ENCODE results near the gene ZNF341.
A peak's percentile ranks its signal among the peaks of the same experiment; 100 is the strongest.

The ZNF341 gene

GRCh38 chr20:33827634-33828325 lies 96.0 kb downstream of the ZNF341 start:
- H3K9me3 ChIP-seq (ENCODE audit: control insufficient read depth, insufficient read depth, low read length): no peaks in the 10 kb centered on the region
- no peak overlapping the region for H3K9ac ChIP-seq (ENCODE audit: low read depth, low read length)
- no peaks in the 10 kb centered on the region for H3K36me3 ChIP-seq (ENCODE audit: control insufficient read depth, insufficient read depth, low read length)
- no peak overlapping the region for H3K4me3 ChIP-seq (ENCODE audit: low read depth, low read length)
- H3K27ac ChIP-seq (ENCODE audit: low read depth, low read length): no peak overlapping the region
- no peaks in the 10 kb centered on the region for H3K27me3 ChIP-seq (ENCODE audit: control insufficient read depth, insufficient read depth, low read length)
- H3K4me1 ChIP-seq (ENCODE audit: control insufficient read depth, insufficient read depth, low read length): peaks cover 22% of the 10 kb centered on the region

- Histone ChIP-seq H3K27me3 (ENCODE audit: control insufficient read depth, insufficient read depth, low read length) (no peaks in the 10 kb centered on the region), H3K4me1 (ENCODE audit: control insufficient read depth, insufficient read depth, low read length) (peaks cover 26% of the 10 kb centered on the region), H3K9me3 (ENCODE audit: control insufficient read depth, insufficient read depth, low read length) (no peaks in the 10 kb centered on the region), H3K27ac (ENCODE audit: low read depth, low read length) (no peak overlapping the region), H3K9ac (ENCODE audit: low read depth, low read length) (no peak overlapping the region), H3K36me3 (ENCODE audit: control insufficient read depth, insufficient read depth, low read length) (no peaks in the 10 kb centered on the region), H3K4me3 (ENCODE audit: low read depth, low read length) (no peak overlapping the region)
These were observed 96.6 kb downstream of the ZNF341 start for GRCh38 chr20:33828326-33828844.

GRCh38 chr20:33828967-33829560 lies 97.3 kb downstream of the ZNF341 start:
- Histone ChIP-seq H3K27ac (ENCODE audit: low read depth, low read length) (no peak overlapping the region), H3K36me3 (ENCODE audit: control insufficient read depth, insufficient read depth, low read length) (no peaks in the 10 kb centered on the region)

GRCh38 chr20:33829636-33830035 lies 97.8 kb downstream of the ZNF341 start:
- H3K9me3 ChIP-seq (ENCODE audit: control insufficient read depth, insufficient read depth, low read length): no peaks in the 10 kb centered on the region
- H3K36me3 ChIP-seq (ENCODE audit: control insufficient read depth, insufficient read depth, low read length): no peaks in the 10 kb centered on the region
- H3K27me3 ChIP-seq (ENCODE audit: control insufficient read depth, insufficient read depth, low read length): no peaks in the 10 kb centered on the region
- no peak overlapping the region for H3K27ac ChIP-seq (ENCODE audit: low read depth, low read length)
- no peak overlapping the region for H3K4me3 ChIP-seq (ENCODE audit: low read depth, low read length)
- no peak overlapping the region for H3K9ac ChIP-seq (ENCODE audit: low read depth, low read length)
- peaks cover 29% of the 10 kb centered on the region for H3K4me1 ChIP-seq (ENCODE audit: control insufficient read depth, insufficient read depth, low read length)

More at GRCh38 chr20:33828967-33829560, 97.3 kb downstream of the ZNF341 start:
- Histone ChIP-seq H3K4me3 (ENCODE audit: low read depth, low read length) (no peak overlapping the region), H3K4me1 (ENCODE audit: control insufficient read depth, insufficient read depth, low read length) (peaks cover 29% of the 10 kb centered on the region), H3K9ac (ENCODE audit: low read depth, low read length) (no peak overlapping the region), H3K9me3 (ENCODE audit: control insufficient read depth, insufficient read depth, low read length) (no peaks in the 10 kb centered on the region), H3K27me3 (ENCODE audit: control insufficient read depth, insufficient read depth, low read length) (no peaks in the 10 kb centered on the region)

GRCh38 chr20:33830371-33830770 lies 98.6 kb downstream of the ZNF341 start:
- Histone ChIP-seq H3K27ac (ENCODE audit: low read depth, low read length) (no peak overlapping the region), H3K36me3 (ENCODE audit: control insufficient read depth, insufficient read depth, low read length) (no peaks in the 10 kb centered on the region), H3K4me1 (ENCODE audit: control insufficient read depth, insufficient read depth, low read length) (peaks cover 26% of the 10 kb centered on the region), H3K9ac (ENCODE audit: low read depth, low read length) (no peak overlapping the region), H3K27me3 (ENCODE audit: control insufficient read depth, insufficient read depth, low read length) (no peaks in the 10 kb centered on the region), H3K4me3 (ENCODE audit: low read depth, low read length) (no peak overlapping the region), H3K9me3 (ENCODE audit: control insufficient read depth, insufficient read depth, low read length) (no peaks in the 10 kb centered on the region)

- Histone ChIP-seq H3K4me3 (ENCODE audit: low read depth, low read length) (no peak overlapping the region), H3K36me3 (ENCODE audit: control insufficient read depth, insufficient read depth, low read length) (no peaks in the 10 kb centered on the region), H3K4me1 (ENCODE audit: control insufficient read depth, insufficient read depth, low read length) (peaks cover 13% of the 10 kb centered on the region), H3K9ac (ENCODE audit: low read depth, low read length) (no peak overlapping the region), H3K27ac (ENCODE audit: low read depth, low read length) (no peak overlapping the region), H3K9me3 (ENCODE audit: control insufficient read depth, insufficient read depth, low read length) (no peaks in the 10 kb centered on the region), H3K27me3 (ENCODE audit: control insufficient read depth, insufficient read depth, low read length) (no peaks in the 10 kb centered on the region)
These were observed 100.5 kb downstream of the ZNF341 start for GRCh38 chr20:33832103-33832804.

- H3K4me1 ChIP-seq (ENCODE audit: control insufficient read depth, insufficient read depth, low read length): peaks cover 13% of the 10 kb centered on the region
- H3K27me3 ChIP-seq (ENCODE audit: control insufficient read depth, insufficient read depth, low read length): no peaks in the 10 kb centered on the region
- no peaks in the 10 kb centered on the region for H3K9me3 ChIP-seq (ENCODE audit: control insufficient read depth, insufficient read depth, low read length)
- H3K27ac ChIP-seq (ENCODE audit: low read depth, low read length): peak overlapping the region; percentile 45
- no peak overlapping the region for H3K4me3 ChIP-seq (ENCODE audit: low read depth, low read length)
- no peaks in the 10 kb centered on the region for H3K36me3 ChIP-seq (ENCODE audit: control insufficient read depth, insufficient read depth, low read length)
- H3K9ac ChIP-seq (ENCODE audit: low read depth, low read length): no peak overlapping the region
These were observed 101.5 kb downstream of the ZNF341 start for GRCh38 chr20:33833333-33833732.

GRCh38 chr20:33835615-33836172 lies 103.9 kb downstream of the ZNF341 start:
- Histone ChIP-seq H3K9ac (ENCODE audit: low read depth, low read length) (no peak overlapping the region), H3K27me3 (ENCODE audit: control insufficient read depth, insufficient read depth, low read length) (no peaks in the 10 kb centered on the region), H3K4me3 (ENCODE audit: low read depth, low read length) (no peak overlapping the region), H3K27ac (ENCODE audit: low read depth, low read length) (no peak overlapping the region), H3K4me1 (ENCODE audit: control insufficient read depth, insufficient read depth, low read length) (peaks cover 13% of the 10 kb centered on the region), H3K36me3 (ENCODE audit: control insufficient read depth, insufficient read depth, low read length) (no peaks in the 10 kb centered on the region), H3K9me3 (ENCODE audit: control insufficient read depth, insufficient read depth, low read length) (no peaks in the 10 kb centered on the region)

- Histone ChIP-seq H3K9ac (ENCODE audit: low read depth, low read length) (no peak overlapping the region), H3K36me3 (ENCODE audit: control insufficient read depth, insufficient read depth, low read length) (no peaks in the 10 kb centered on the region), H3K27ac (ENCODE audit: low read depth, low read length) (no peak overlapping the region), H3K9me3 (ENCODE audit: control insufficient read depth, insufficient read depth, low read length) (no peaks in the 10 kb centered on the region), H3K4me1 (ENCODE audit: control insufficient read depth, insufficient read depth, low read length) (peaks cover 16% of the 10 kb centered on the region), H3K27me3 (ENCODE audit: control insufficient read depth, insufficient read depth, low read length) (no peaks in the 10 kb centered on the region), H3K4me3 (ENCODE audit: low read depth, low read length) (no peak overlapping the region)
These were observed 104.5 kb downstream of the ZNF341 start for GRCh38 chr20:33836277-33836676.

GRCh38 chr20:33837096-33837830 lies 105.5 kb downstream of the ZNF341 start:
- no peaks in the 10 kb centered on the region for H3K9me3 ChIP-seq (ENCODE audit: control insufficient read depth, insufficient read depth, low read length)
- H3K9ac ChIP-seq (ENCODE audit: low read depth, low read length): no peak overlapping the region
- no peaks in the 10 kb centered on the region for H3K36me3 ChIP-seq (ENCODE audit: control insufficient read depth, insufficient read depth, low read length)
- peaks cover 14% of the 10 kb centered on the region for H3K4me1 ChIP-seq (ENCODE audit: control insufficient read depth, insufficient read depth, low read length)
- H3K27me3 ChIP-seq (ENCODE audit: control insufficient read depth, insufficient read depth, low read length): no peaks in the 10 kb centered on the region
- no peak overlapping the region for H3K27ac ChIP-seq (ENCODE audit: low read depth, low read length)
- no peak overlapping the region for H3K4me3 ChIP-seq (ENCODE audit: low read depth, low read length)

Measured in HUES48 (cell line).